ENCODE data around the gene SH3PXD2B. TPM values are rescaled to one million over a fixed set of nuclear protein-coding genes. Genes with fewer than 3 reads are reported as not detected.

The SH3PXD2B gene
- polyA plus RNA-seq, 3 donors, result 0.19 to 0.77 (median 0.31) TPM

- H3K4me1 ChIP-seq (ENCODE audit: control insufficient read depth in 1 of 2, insufficient read depth in 2 of 2, low read length in 2 of 2), result no peaks in the 10 kb centered on the region
- intact Hi-C loops (cut with micrococcal nuclease), result no loop called here
- no peaks in the 10 kb centered on the region for H3K79me2 ChIP-seq (ENCODE audit: insufficient read depth, low read length)
- H3K36me3 ChIP-seq (replicated peaks in 1 of 2; ENCODE audit: control insufficient read depth in 1 of 2, insufficient read depth in 2 of 2, low read length in 2 of 2), result no peaks in the 10 kb centered on the region
- no peak overlapping the region for H3K4me3 ChIP-seq (replicated peaks in 1 of 3; ENCODE audit: low read depth in 2 of 3, low read length in 3 of 3)
- no peak for TF ChIP-seq CTCF (IDR thresholded peaks at IDR 0.05)
- H3K4me3 Mint-ChIP-seq, result no peak overlapping the region
- no peak overlapping the region for H3K9ac ChIP-seq (ENCODE audit: insufficient read depth, low read length, poor library complexity, severe bottlenecking)
- no peaks in the 10 kb centered on the region for H3K27me3 ChIP-seq (ENCODE audit: control insufficient read depth in 2 of 2, insufficient read depth in 2 of 2, low read length in 2 of 2)
- H3K9me3 ChIP-seq (replicated peaks in 1 of 2; ENCODE audit: control insufficient read depth in 1 of 2, insufficient read depth in 1 of 2, low read length in 2 of 2), result no peaks in the 10 kb centered on the region
- no peaks in the 10 kb centered on the region for H3K4me1 Mint-ChIP-seq
- no peak overlapping the region for H2AFZ ChIP-seq (ENCODE audit: insufficient read depth, low read depth, low read length, poor library complexity, severe bottlenecking)
- no peak overlapping the region for H3K4me2 ChIP-seq (replicated peaks; ENCODE audit: extremely low read depth, low read length, poor library complexity, severe bottlenecking)
- no peaks in the 10 kb centered on the region for H3K36me3 Mint-ChIP-seq
- DNase-seq, result no peak
- peaks cover 0 to 5% (median 5%) of the 10 kb centered on the region in 3 donors for H3K27me3 Mint-ChIP-seq (ENCODE audit: low read depth in 3 of 3)
- H3K27ac ChIP-seq (ENCODE audit: low read depth in 1 of 2, low read length in 2 of 2), result no peak overlapping the region
- no peaks in the 10 kb centered on the region for H4K20me1 ChIP-seq (ENCODE audit: insufficient read depth, low read length)
- no peaks in the 10 kb centered on the region for H3K9me3 Mint-ChIP-seq
- WGBS (ENCODE audit: insufficient coverage), result no CpG with 5 or more reads among the region's 2 CpGs
- H3K27ac Mint-ChIP-seq, result no peak overlapping the region
Measured at GRCh38 chr5:172343741-172344140, 110.6 kb downstream of the SH3PXD2B start.

- H3K27me3 Mint-ChIP-seq (ENCODE audit: low read depth in 3 of 3), result peaks cover under 1 to 7% (median 5%) of the 10 kb centered on the region in 3 donors
- Histone ChIP-seq H3K79me2 (ENCODE audit: insufficient read depth, low read length) (no peaks in the 10 kb centered on the region), H3K4me1 (ENCODE audit: control insufficient read depth in 1 of 2, insufficient read depth in 2 of 2, low read length in 2 of 2) (no peaks in the 10 kb centered on the region), H3K4me3 (replicated peaks in 1 of 3; ENCODE audit: low read depth in 2 of 3, low read length in 3 of 3) (no peak overlapping the region), H4K20me1 (ENCODE audit: insufficient read depth, low read length) (no peaks in the 10 kb centered on the region), H3K9me3 (replicated peaks in 1 of 2; ENCODE audit: control insufficient read depth in 1 of 2, insufficient read depth in 1 of 2, low read length in 2 of 2) (no peaks in the 10 kb centered on the region), H3K4me2 (replicated peaks; ENCODE audit: extremely low read depth, low read length, poor library complexity, severe bottlenecking) (no peak overlapping the region), H3K9ac (ENCODE audit: insufficient read depth, low read length, poor library complexity, severe bottlenecking) (no peak overlapping the region), H2AFZ (ENCODE audit: insufficient read depth, low read depth, low read length, poor library complexity, severe bottlenecking) (no peak overlapping the region), H3K36me3 (replicated peaks in 1 of 2; ENCODE audit: control insufficient read depth in 1 of 2, insufficient read depth in 2 of 2, low read length in 2 of 2) (no peaks in the 10 kb centered on the region), H3K27me3 (ENCODE audit: control insufficient read depth in 2 of 2, insufficient read depth in 2 of 2, low read length in 2 of 2) (no peaks in the 10 kb centered on the region), H3K27ac (ENCODE audit: low read depth in 1 of 2, low read length in 2 of 2) (no peak overlapping the region)
- WGBS (ENCODE audit: insufficient coverage), result 100% methylated on average over 3 of the region's 7 CpGs
- H3K9me3 Mint-ChIP-seq, result no peaks in the 10 kb centered on the region
- no peaks in the 10 kb centered on the region for H3K36me3 Mint-ChIP-seq
- no peak for DNase-seq
- no peak for TF ChIP-seq CTCF (IDR thresholded peaks at IDR 0.05)
- H3K27ac Mint-ChIP-seq, result peak overlapping the region in 2 of 7 donors; percentile 37 to 50
- intact Hi-C loops (cut with micrococcal nuclease), result no loop called here
- no peak overlapping the region for H3K4me3 Mint-ChIP-seq
- H3K4me1 Mint-ChIP-seq, result no peaks in the 10 kb centered on the region
Measured at GRCh38 chr5:172342918-172343317, 111.4 kb downstream of the SH3PXD2B start.

Measured in CD14-positive monocyte (primary cell).